Measurements from ENCODE around the gene AARS2.
A peak's percentile ranks its signal among the peaks of the same experiment; 100 is the strongest.

AARS2 gene

GRCh38 chr6:44258921-44259320, 54.2 kb downstream of the AARS2 start:
- DNase-seq, result no peak

DNA sequence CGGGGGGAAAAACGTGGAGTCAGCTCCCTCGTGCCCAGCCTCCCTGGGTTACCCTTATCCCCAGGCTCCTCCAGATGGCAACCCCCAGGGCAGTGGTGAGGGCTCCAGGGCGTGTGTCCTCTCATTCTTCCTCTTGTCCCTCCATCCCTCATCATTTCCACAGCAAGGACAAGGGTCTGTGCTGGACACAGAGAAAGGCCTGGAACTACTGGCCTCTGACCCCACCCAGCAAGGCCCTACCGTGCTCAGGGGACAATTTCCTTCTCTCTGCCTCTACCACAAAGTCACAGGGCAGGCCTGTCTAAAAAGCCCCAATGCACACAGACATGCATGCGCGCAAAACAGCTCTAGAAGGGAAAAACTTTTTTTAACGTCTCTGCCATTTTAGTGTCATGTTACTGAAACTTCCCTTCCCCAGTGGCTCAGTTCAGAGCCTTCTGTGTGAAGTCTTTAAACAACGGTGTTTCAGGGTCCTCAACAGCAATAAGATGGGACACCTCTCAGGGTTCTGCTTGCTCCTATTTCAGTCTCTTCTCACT, 54.8 kb downstream of the AARS2 start:
- no peak for DNase-seq

DNA sequence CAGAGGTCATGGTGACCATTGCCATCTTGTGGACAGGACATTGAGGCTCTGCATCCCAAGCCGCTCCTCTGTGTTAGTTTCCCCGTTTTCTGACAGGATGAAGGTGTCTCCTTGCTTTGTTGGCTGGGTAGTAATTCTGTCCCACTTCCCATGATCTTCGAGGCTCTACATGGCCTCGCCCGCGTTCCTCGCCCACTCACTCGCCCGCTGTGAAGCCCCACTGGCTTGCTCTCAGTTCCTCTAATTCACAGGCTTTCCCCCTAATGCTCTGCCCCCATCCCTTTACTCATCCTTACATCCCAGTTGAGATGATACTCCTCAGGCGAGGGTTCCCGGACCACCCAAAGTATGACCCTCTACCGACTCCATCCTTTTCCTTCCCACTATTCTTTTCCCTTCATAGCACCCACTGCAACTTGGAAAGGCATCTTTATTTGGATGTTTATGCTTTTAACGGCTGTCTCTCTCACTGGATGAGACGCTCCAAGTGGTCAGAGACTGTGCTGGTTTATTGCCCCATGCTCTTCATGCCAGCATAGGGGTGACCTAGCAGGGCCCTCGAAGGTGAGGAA, 55.3 kb downstream of the AARS2 start:
- DNase-seq, result no peak

- DNase-seq, result peak; percentile 67
Observed at GRCh38 chr6:44257025-44257752, 56.0 kb downstream of the AARS2 start, which contains the start of gene SLC35B2. Gene SLC35B2 (minus strand): TSS chr6:44257528. CDS start chr6:44257410, 118 bp downstream.

DNA sequence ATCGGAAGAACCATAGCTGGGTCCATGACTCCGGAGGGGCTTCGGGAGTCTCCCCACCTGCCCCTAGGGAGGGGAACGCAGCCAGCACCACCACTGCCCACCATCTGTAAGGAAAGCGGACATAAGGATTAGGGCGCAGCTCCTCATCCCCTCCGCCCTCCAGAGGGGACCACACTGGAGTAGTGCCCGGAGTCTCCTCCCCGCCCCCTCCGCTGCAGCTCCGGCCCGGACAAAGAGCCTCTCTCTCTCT, 56.4 kb downstream of the AARS2 start:
- DNase-seq, result peak; percentile 26

DNA sequence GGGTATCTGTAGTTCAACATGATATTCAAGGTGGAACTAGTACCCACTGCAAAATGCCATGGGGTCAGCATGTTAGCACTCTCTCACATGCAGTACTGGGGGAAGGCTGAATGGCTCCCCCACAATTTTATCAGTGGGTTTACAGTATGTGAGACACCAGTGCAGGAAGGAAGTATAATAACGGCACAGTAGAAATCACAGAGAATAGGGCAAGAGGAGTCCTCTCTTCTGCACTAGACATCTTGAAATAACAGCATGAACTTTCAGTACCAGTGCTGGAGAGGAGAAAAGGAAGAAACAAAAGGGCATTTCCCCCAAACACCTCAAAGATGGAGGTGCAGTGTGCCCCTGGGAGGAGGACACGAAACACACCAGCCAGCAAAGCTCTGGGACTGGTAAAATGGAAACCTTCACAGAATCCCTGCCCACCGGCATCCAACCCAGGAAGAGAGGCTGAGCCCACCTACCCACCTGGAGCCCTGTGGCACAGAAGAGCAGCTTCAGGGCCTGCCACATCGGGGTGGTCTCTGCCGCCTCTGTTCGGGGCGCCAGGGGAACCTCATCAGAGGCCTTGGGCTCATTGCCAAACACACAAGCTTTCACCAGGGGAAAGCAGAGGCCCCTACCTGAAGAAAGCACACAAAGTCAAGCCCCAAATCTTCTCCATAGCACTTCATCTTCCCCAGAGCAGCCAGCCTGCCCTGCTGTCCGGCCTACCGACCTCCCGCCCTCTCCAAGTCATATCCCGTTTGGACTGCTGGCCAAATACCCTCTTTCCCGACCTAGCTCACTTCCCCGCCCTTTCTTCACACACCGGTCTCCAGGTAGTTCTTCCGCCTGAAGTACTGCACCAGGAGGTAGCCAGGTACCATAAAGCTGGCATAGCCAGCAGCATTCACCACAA, 57.0 kb downstream of the AARS2 start:
- DNase-seq, result no peak

DNA sequence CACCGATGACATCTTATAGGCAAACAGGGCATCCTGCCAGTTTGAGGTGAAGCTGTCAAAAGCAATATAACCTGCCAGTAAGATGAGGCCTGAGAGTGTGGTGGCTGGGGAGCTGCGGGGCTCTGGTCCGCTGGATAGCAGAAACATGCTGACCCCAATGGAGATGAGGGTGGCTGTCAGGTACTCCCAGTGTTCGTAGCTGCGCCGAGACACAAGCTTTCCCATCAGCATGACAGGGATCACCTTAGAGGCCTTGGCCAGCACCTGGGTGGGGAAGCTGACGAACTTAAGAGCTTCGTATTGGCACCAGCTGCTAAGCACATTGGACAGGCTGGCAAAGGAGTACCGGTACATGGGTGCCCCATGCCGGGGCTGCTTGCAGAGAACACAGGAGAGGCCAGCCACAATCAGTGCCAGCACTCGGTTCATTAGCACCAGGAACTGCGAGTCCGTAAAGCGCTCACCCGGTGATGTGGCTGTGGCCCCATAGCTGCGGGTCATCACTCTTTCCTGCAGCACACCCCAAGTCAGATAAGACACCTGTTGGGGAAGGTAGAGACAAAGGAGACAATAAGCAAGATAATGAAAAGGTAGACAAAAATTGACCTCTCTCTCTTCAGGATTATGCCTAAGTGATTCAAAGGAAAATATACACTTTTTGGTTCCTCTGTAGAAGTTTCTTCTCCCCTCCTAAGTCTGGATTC, 57.9 kb downstream of the AARS2 start:
- peak; percentile 33 for DNase-seq

- DNase-seq, result no peak
Observed at GRCh38 chr6:44254191-44255104, 58.7 kb downstream of the AARS2 start.

DNA sequence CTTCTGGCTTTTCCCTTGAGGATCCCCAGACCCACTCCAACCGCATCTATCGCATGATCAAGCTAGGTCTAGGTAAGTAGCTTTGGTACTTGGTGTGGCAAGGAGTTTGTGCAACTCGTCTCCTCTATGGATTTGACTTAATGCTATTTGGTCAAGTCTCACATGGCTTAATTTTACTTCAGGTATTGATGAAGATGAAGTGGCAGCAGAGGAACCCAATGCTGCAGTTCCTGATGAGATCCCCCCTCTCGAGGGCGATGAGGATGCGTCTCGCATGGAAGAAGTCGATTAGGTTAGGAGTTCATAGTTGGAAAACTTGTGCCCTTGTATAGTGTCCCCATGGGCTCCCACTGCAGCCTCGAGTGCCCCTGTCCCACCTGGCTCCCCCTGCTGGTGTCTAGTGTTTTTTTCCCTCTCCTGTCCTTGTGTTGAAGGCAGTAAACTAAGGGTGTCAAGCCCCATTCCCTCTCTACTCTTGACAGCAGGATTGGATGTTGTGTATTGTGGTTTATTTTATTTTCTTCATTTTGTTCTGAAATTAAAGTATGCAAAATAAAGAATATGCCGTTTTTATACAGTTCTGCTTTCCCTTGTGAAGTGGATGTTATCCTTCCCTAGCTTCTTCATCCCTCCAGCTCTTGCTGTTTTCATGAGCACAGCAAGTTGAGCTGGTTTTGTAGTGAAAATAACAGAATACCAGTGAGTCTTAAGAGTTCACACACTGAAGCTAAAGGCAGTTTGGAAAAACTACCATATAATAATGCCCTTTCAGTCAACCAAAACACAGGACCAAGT, 59.6 kb downstream of the AARS2 start:
- DNase-seq, result peak; percentile 43

DNA sequence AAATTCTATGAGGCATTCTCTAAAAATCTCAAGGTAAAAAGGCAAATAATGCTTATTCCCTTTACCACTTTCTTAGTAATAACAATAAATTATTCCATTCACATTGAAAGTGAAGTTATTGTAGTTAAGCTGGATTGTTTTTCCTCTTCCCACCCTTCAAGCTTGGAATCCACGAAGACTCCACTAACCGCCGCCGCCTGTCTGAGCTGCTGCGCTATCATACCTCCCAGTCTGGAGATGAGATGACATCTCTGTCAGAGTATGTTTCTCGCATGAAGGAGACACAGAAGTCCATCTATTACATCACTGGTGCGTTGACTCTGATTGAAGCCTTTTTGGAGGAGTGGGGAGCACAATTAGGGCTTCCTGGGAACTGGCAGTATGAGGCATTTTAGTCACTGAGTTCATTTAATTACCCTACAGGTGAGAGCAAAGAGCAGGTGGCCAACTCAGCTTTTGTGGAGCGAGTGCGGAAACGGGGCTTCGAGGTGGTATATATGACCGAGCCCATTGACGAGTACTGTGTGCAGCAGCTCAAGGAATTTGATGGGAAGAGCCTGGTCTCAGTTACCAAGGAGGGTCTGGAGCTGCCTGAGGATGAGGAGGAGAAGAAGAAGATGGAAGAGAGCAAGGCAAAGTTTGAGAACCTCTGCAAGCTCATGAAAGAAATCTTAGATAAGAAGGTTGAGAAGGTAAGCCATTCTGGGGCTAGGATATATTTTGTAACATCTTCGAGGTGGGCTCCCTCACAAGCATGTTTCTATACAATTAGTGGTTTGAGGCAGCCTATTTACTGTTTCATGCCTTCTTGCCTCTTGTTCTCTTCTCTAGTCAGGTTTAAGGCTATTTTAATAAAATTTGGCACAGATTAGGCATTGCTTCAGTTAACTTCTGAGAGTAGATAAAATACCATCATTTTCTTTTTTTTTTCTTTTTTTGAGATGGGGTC, 61.3 kb downstream of the AARS2 start:
- DNase-seq, result no peak

DNA sequence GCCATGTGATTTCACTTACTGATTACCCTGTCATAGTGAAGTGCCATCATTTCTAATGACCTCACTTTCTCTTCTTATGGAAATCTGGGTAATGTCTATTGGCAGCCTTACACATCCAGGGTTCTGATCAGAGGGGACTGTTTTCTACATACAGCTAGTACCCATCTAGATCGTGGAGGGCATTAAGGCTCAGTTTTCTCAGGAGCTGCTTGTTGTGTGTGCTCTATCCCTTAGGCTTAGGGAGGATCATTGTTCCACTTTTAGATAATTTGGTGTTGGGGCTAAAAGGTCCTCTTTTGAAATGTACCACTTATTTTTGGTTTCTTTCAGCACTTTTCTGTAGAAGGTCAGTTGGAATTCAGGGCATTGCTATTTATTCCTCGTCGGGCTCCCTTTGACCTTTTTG, 62.4 kb downstream of the AARS2 start:
- DNase-seq, result no peak

GRCh38 chr6:44250067-44250717, 63.0 kb downstream of the AARS2 start:
- no peak for DNase-seq

Measured in stimulated activated naive CD4-positive, alpha-beta T cell treated with Interleukin-2 at 50 U/mL for 16 hours (primary cell).